Inflammatory macrophage treated with lipopolysaccharide for 1 hour (primary cell): Measurements from ENCODE around the gene RGS10.
A peak's percentile ranks its signal among the peaks of the same experiment; 100 is the strongest.

Experiments used
- DNase-seq, 2 donors: peaks; one replicate each; pipeline ENCODE4 v3.0.0-alpha.2; 2020 to 2022

The RGS10 gene

DNA sequence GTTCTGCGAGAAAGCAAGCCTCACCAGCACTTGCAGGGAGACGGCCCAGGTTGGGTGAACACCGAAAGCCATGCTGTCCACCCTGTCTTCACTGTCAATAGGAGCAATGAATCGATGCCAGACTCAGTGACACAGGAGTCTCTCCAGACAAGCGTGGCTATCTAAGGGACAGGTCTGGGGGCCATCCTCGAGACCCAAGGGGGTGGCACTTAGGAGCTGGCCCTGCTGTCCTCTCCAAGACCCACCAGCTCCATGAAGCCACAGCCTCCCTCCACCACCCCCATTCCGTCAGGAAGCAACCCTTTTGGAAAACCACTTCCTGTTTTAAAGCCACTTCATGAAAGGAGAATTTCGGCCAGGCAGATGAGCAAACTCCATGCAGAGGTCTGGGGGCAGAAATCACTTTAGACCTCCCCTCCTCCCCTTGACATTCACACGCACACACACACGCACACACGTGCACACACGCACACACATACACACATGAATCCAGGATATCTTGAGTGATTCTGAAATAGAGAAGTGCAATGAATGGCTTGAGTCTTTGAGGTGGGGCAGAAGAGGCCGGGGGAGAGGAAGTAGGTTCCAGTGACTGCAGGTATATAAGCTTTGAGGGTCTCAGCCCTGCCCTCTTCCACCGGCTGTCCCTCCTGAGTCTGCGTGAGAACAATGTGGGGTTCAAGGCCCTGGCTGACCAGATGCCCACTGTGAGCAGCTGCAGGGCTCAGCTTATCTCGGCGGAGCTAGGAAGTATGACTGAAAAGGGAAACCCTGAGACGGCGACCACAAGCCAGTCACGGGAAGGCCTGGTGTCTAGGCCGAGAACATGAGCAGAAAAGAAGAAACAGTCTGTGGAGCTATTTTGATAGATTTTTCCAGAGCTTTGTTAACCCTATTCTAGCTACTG, 25.0 kb downstream of the RGS10 start:
- DNase-seq: peak; percentile 54

DNA sequence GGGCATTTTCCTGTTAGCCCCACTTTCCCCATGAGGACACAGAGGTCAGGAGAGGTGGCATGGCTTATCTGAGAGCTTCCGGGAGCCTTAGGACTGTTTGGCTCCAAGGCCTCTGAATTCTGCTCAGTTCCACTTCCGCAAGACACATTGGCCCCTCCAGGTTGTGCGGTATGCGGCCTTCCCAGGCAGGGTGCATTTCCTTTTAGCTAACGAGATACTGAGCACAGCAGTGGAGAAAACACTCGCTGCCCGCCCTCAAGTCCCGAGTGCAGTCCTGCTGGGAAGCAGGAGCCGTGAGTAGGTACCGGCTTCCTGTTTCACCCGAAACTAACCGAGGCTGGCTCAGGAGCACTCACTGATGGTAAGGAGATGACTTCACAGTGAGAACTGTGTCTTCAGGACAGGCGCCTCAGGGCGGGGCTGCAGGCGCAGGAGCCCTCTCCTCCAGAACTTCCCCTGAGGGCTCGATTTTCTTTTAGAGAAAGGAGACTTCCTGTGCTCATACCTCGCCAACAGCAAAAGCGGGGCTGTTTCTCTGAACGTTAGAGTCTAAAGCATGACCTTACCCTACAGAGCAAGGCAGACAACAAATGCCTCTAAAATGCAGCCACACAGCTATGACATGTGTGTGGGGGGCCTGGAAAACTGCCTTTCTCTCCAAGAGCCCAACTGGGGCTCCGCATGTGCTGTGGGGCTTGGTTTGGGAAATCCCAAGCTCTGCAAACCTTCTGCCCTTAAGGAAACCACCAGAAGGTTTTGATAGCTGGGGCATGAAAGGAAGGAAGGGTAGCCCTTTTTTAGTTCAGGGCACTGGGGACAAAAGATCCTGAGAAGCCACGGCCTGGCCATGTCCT, 25.9 kb downstream of the RGS10 start:
- DNase-seq: peak; percentile 56 to 81

DNA sequence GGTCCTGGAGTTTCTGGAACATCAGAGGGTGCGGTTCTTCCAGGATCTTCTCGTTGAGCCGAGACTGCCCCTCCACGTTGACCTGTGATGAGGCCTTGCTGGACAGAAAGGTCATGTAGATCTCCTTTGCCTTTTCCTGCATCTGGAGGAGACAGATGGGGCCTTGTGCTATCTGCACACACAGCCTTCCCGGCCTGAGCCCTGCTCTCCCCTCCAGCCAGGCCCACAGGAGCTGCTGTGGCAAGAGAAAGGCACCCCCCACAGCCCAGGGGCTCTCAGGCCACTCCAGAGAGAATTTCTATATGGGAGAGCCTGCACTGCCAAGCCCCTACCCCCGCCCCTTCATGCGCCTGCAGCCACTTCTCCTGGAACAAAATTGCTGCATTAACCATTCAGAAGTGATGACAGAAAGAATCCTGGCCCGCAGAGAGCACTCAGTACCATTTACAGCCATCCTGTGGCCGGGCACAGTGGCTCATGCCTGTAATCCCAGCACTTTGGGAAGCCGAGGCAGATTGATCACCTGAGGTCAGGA, 26.9 kb downstream of the RGS10 start:
- DNase-seq: no peak

DNA sequence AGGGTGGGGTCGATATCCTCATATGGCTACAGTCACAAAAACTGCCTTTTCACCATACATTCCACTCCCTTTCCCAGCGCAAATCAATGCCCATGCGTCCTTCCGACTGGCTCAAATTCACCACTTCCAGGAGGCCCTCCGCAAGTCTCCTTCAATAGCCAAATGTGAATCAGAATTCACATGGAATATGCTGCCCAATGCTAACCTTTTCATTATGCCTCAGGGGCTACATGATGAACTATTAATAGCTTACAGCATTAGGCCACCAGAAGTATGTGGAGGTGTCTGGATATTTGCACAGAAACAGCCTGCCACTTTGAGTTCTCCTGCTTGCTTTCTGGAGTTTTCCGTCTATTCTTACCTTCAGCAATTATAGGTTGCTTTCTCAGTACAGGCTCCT, 27.7 kb downstream of the RGS10 start:
- no peak for DNase-seq

DNA sequence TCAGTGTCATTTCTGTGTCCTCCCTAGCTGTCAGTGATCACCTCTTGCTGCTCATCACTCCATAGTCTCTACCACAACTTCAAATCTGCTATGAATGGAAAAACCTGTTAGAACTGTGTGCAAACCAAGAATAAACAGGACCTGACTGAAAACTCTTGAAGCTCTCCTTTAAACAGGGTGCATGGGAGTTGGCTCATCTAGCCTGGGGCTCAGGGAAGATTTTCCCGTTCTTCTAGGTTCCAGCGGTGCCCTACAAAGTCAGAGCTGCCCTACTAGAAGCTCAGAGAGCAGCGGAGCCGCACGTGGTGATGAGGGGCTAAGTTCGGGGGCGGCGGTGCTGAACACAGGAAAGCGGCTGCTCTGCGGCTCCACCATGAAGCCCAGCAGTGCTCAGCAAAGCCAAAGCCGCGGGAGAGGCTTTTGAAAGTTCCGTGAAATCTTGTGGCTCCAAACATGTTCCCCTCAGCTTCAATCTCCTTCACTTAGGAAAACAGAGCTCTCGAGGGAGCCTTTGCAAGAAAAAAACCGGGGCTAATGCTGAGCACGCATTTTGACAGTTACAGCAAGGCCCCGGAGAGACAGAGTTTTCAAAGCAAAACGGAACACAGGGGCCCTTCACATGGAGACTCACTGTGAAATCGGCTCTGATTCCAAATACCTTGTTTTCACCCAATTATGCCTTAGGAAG, 30.5 kb downstream of the RGS10 start:
- no peak for DNase-seq

DNA sequence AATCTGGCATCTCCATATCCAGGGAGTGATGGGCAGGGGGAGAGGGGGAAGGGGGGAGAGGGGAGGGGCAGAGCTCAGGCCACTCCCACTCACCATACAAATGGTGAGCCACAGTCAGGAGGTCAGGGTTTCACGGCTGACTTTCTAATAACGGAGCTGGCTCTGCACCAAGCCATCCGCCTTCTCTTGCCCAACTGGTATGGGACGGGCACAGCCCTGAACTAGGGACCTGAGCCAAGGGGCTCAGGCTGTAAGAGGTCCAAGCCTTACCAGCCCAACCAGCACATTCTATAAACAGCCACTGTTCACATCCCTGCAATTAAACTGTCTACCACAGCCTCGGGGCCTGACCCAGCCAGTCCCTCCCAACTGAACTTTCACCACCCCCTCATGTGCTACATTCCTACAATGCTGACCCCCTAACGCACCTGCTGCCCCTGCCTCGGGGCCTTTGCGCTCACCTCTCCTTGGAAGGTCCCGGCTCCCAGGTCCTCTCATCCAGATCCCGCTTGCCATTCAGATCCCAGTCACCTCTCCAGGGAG, 32.5 kb downstream of the RGS10 start:
- no peak for DNase-seq

DNA sequence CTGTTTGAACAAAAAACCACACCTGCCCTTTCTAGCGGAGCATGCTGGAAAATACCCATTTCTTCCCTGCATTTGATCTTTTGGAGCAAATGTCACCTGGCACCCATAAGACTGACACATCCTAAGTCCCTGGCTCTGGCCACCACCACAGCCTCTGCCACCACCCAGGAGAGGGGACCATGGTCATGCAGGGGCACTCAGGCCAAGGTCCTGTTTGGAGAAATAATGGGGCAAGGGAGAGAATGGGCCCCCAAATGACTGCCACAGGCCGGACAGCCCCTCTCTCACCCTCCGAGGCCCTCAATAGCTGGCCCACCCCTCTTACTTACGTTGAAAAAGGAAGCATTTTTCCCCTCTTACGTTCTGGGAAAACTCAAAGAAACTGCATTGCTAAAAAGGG, 35.4 kb downstream of the RGS10 start:
- DNase-seq: no peak

DNA sequence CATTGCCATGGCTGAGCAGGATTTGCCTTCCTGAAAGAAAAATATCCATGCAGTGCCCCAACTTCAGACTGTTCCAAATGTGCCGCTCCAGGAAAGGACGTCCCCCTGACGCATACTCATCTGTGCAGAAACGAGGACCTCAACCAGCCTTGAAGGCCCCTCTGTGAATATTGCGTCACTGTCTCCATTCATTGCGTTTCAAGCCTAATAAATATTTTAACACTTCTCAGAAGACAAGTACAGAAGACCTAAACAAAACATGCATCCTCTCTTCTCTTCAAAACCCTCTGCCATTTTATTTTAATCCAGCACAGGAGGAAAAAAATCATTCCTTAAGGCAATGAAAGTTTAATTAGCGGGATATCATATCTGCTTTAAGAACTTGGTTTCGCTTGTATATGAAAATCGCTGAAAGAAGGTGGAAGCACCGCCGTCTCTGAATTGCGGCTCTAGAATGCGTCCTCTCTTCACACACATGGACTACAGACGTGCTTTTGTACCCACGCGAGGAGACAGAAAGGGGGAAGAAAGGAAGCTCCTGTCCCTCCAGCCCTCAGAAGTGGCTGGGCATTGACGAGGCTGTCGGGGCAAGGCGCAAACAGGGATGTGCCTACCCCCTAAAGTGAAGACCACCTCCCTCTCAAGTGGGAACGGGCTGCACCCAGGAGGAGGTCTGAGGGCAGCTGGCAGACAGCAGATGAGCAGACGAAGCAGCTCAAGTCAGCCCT, 36.8 kb downstream of the RGS10 start:
- no peak for DNase-seq

DNA sequence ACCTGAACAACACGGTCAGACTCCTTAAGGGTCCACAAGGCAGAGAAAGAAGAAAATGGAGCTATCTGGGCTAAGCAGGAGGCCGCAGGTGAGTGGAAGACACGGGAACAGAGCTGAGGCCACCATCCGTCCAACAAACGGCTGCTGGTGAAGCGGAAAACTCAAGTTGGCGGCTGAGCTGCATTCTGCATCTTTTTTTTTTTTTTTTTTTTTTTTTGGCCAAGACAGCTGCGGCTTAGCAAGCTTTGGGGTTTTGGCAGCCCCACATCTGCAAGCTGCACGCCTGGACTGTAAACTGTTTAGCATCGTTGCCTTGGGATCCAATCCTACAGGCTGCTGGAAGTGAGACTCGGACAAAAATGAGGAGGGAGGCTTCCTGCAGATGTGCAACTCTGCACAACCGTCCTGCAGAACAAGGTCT, 37.4 kb downstream of the RGS10 start:
- DNase-seq: no peak

DNA sequence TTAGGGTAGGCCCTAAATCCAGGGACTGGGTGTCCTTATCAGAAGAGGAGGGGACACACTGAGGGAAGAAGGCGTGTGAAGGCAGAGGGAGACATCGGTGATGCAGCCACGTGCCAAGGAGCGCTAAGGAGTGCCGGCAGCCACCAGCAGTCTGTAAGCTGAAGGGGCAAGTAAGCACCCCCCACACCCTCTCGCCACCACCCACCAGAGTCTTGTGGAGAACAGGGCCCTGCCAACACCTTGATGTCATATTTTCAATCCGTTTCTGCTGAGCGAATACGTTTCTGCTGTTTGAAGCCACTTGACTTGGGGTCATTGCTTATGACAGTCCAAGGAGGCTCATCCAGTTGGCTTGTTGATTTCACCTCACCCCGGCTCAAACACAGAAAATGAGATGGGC, 37.9 kb downstream of the RGS10 start:
- no peak for DNase-seq

DNA sequence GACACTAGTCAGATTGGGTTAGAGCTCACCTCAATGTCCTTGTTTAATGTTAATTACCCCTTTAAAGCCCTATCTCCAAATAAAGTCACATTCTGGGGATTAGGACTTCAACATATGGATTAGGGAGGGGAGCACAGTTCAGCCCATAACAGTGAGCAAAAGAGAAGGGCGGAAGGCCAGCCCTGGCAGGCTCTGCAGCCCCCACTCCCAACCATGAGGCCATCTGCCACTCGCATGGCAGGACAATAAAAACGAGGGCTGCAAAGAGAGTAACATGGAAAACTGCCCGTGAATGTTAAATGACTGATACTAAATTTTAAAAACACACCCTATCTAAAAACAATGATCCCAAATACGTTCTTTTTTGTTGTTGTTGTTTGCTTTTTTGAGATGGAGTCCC, 38.7 kb downstream of the RGS10 start:
- DNase-seq: no peak

DNA sequence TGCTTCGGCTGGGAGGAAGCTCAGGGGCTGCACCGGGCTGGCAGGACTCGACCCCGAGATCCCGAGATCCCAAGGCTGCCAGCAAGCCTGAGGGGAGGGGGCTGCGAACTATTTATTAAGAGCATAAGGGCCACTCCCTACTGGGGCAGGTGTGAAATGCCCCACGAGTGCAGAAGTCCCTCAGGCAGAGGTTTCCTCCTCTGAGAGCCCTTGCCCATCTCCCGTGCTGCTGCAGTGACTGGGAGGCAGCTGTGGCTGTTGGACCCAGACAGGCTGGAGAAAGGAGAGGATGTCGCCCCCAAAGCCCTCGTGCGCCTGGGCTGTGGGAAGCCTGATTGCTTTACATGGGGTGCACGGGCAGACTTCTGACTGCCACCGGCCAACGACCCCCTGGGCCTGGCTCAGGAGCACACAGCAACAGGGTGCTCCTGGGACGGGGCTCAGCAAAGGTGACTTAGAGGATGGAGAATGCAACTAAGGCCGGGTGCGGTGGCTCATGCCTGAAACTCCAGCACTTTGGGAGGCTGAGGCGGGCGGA, 39.8 kb downstream of the RGS10 start:
- no peak for DNase-seq

DNA sequence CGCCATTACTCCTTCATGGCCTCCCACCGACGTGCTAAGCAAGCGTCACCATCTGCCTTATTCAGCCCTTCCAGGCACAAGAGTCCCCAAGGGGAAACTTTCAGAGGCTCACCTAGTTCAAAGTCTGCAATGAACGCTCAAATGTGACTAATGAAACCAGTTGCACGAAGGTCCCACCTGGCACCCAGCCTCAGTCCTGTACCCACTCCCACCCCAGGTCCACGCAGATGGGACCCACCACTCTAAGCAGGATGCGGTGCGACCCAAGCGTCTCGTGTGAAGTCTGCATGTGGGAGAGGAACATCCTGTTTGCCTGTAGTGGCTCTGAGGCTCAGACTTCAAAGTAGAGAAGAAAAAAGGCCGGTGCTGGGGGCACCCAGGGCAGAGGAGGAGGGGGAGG, 40.3 kb downstream of the RGS10 start:
- DNase-seq: no peak

DNA sequence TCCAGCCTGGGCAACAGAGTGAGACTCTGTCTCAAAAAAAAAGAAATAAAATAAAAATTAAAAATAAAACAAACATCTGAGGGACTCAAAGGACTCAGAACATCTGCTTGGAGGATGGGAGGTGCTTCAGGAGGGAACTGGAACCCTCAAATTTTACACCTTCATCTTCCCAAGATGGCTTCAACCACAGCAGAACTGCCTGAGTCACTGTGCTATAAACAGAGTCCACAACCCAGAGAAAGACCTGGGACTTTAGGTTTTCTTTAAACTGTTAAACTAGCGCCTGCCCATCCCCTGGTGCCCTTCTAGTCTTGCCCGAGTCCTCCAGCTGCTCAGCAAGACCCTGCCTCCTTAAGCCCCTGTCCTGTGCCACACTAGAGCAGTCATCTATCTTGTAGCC, 40.8 kb downstream of the RGS10 start:
- no peak for DNase-seq

DNA sequence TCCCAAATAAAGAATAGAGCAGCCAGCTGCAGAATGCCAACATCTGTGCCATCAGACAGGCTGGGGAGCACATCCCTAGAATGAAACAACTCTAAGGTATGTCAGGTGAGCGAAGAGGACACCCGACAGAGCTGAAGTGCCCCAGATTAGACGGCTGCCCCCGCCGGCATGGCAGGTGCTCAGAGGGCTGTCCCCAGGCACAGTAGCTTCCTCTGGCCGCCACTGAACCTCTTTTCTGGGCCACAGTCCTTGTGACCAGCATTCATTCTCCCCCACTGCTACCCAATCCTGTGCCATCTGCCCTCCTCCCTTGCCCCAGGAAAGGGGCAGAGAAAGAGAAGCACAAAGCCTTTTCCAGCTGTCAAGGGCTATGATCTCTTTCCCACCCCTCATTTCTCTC, 41.7 kb downstream of the RGS10 start:
- DNase-seq: no peak

DNA sequence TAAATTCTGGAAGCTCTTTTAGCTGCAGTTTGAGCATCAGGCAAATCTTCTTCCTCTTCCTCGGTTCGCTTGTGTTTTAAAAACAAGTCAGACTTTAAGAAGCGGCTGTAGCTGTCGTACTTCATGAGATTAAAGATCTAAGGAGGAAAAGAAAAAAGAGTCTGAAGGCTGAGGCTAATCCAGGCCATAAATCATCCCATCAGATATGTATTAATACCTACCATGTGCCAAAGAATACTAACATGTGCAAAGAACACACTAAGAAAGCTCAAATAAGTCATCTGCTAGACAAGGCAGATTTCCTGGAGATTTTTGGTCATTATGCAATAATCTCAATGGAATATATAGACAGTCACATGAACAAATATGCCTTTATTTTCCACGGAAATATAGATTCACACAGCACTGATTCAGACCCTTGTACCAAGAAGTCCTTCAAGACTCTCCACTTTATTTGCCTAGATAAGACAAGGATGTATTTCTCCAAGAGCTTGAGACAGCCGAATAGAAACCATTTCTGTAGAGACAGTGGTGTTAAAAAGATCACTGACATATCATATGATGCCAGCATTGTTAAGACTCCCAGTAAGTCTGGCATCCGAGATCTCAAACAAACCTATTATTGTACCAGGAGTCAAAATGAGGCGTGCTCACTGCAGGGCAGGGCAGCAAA, 42.3 kb downstream of the RGS10 start:
- DNase-seq: no peak

DNA sequence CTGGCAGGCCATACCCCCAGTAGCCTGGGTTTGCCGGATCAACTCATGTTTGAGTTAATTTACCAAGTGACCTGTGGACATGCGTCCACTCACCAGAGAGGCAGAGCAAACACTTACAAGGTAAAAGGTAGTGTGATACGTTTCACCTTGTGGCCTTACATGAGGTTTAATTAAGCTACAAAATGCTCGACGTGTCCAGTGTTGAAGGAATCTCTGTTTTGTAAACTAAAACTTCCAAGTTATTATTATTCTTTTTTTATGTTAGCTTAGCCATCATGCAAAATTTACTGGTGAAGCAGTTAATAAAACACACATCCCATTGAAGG, 42.9 kb downstream of the RGS10 start:
- no peak for DNase-seq

DNA sequence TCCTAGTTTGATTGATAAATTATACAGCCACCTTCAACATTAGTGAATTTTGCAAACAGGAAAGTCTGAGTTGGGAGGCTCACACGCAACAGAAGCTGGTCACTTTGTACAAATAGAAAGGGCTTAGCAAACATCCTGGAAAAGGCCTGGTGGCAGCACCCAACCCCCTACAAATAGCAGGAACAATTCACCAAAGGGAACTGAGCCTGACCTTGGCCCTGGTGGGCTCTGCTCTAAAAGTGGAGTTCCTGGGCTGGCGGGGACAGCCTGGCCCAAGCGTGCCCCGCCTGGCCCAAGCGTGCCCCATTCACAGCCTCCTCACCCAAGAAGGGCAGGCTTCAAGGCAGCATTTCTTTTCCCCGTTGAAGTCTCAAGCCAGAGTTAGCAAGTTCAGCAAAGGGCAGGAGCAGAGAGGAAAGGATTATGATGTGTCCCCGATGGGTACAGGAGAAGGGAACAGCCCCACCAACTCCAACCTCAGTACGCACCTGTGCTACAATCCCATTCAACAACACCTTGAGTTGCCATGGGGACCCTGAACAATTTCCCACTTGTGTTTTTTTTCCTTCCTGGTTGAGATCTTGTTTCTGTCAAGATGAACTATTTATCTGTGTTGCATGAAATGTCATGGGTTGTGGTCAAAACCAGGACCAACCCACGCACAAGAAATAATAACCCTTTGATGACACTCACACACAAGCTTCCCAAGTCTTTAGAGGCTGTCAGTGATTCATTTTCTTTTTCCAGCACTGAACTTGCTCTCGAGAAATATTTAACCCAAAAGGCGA, 43.4 kb downstream of the RGS10 start:
- DNase-seq: no peak

DNA sequence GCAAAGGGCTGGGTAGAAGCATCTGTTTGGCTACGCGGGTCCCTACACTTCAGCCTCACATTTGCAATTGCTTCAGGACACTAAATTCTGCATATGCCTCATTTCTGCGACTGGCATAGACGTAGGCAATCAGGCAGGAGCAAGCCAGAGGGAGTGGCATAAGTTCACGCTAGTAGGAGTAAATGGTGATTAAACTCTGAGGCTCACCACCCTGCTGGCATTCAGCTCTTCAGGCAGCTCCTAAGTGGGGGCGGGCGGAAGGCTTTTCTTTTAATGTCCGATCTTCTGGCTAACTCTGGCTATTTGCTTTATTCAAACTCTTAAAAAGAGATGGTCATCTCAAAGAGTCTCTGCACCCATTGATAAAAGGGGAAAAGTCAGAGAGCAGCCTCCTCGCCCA, 45.3 kb downstream of the RGS10 start:
- DNase-seq: no peak

DNA sequence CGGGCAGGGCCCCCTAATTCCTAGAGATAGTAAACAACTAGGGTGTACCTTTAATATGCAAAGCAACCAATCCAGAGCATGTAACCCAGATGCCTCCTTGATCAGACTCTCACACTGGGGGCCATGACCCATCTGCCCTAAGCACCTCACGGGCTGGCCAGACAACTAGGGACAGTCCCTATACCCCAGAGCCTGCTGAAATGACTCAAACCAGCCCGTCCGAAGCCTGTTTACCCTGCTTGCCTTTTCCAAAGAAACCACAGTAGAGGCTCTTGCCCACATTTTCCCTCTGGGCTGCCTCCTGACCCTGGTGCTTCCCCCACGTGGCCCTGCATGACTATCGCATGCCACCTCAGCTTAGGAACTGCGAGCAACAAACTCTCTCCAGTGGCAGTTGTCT, 46.2 kb downstream of the RGS10 start:
- DNase-seq: no peak

DNA sequence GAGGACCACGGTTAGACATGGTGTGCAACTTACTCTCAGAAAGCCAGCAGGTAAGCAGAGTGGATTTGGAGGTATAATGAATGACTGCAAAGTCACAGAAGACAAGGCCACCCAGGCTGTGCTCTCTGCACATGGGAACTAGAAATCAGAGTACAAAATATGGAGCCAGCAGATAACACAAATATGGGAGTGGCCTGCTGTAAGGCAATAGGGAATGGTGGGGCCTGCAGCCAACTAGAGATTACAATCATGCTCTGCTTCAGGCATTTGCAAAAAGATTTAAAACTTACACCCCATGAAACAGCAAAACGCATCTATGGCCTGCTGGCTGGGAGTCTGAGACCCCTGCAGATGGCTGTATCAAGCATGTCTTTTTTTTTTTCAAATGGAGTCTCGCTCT, 47.0 kb downstream of the RGS10 start:
- DNase-seq: no peak
